Measurements from ENCODE around the gene TMEM218.

TMEM218 gene

DNA sequence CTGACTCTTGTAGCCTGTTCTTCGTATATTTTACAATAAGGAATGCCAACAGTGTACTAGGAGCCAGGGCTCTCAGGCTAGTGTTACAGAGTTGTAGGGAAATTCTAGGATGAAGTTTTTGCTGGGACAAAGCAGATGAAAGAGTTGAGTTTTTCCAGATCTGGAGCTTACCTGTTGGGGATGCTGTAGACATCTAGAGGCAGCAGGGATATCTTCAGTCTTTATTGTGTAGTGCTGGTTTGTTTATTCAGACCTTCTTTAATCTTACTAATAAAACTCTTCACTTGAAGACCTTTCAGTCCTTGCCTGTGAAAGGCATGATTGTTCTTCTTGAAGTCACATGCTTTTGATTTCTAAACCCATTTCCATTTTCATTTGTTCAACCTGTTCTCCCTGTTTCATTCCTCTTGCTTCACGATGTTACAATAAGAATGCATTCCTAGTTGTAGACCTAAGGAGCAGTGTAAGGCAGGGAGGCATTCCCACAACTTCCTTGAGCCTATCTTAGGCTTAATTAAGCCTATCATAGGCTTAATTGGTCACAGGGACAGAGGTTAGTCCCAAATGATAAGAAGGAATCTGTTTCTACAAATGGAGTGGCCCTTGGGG is 56.2 kb downstream of the TMEM218 start:
- no peak for DNase-seq (ENCODE audit: low spot score)

DNA sequence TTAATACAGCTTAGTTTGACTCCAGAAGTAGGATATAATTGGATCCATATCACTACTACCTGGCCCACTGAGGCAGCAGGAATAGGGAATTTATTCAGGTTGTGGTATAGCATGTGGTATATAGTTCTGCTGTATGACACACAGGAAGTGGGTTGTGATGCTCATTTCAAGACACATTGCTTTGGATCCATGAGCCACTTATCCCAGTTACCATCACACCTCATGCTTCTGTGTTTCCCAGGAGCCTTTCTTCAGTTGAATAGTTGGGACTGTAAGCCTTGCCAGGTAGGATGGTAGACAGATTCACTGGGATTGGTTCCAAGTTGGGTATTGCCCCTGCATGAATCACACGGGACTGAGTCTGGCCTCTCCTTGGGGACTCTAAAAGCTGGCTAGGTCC is 58.3 kb downstream of the TMEM218 start:
- no peak for DNase-seq (ENCODE audit: low spot score)

DNA sequence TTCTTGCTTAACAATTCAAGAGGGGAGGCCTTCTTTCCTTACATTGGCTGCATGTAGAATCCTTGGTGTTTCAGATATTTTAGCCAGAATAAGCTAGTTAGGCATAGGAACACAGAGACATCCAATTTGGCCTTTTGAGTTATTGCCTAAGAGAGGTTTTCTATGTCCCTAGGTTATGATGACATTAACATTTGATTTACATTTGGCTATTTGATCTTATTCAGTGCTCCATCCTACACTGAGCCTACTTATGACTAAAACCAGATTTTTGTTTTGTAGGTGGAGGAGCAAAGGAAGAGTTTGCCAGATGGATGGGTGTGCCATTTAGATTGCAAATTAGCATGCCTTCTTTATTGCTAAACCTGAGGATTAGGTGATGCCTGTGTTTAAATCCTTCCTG is 59.4 kb downstream of the TMEM218 start:
- no peak for DNase-seq (ENCODE audit: low spot score)

DNA sequence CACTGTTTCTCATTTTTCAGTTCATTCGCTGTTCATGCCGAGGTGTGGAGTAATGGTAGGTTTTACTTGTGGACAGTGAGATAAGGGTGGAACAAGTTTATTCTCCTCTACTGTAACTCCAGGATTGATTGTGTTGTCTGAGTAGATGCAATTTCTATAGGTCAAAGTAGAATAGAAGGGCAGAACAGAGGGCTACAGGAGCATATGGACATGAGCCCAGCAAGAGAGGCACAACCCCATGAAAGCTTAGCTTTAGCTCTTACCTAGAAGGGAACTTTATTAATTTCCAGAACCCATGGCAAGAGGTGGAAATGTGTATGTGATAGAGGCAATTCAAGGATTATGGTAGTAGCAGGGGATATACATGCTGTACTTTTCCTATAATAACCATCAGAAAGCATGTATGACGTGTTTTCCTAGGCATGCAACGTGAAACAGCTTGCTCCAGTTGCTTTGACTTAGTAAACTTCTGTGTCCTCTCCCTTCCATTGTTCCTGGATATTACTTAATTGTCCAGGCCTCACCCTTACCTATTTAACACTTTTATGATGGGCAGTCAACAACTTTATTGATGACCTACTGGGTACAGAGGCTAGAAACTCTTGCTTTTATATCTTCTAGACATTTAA is 62.1 kb downstream of the TMEM218 start:
- no peak for DNase-seq (ENCODE audit: low spot score)

Data from CD4-positive, alpha-beta T cell treated with Interleukin-2 at 100 ng/mL for 4 hours (primary cell).